B cell (primary cell): Measurements from ENCODE around the gene TRAPPC5. TPM values are rescaled to one million over a fixed set of nuclear protein-coding genes. Genes with fewer than 3 reads are reported as not detected.
A peak's percentile ranks its signal among the peaks of the same experiment; 100 is the strongest.

Experiments
- ATAC-seq: fragments of 200-7000 bp; cut with Tn5 transposase; one replicate; pipeline ENCODE4 v1.10.0; 2021; ENCODE audit warnings: low read depth, mild to moderate bottlenecking, moderate number of reproducible peaks, moderate library complexity
- CTCF ChIA-PET: fragments of 350-600 bp; sonication (Branson Sonifier 250); formaldehyde crosslinking; loops from one replicate; lab custom pipeline; 2021; ENCODE audit warnings: antibody characterized with exemption, inconsistent platforms; lab: Charles Lee
- POLR2A ChIA-PET: fragments of 350-600 bp; sonication (Branson Sonifier 250); formaldehyde crosslinking; loops from one replicate; lab custom pipeline; 2021; ENCODE audit warnings: antibody characterized with exemption; lab: Charles Lee
- DNase-seq: peaks from one replicate; pipeline ENCODE4 v3.0.0; 2013
- H2AFZ ChIP-seq: 2 replicates; pipeline ENCODE4 v1.6.1; 2012; ENCODE audit warnings: mild to moderate bottlenecking, low read depth, low read length; ENCODE audit not compliant: insufficient read depth, poor library complexity, severe bottlenecking
- H3K27ac ChIP-seq, 2 donors: 1 replicate in 1 of 2; 2 replicates in 1 of 2; pipeline ENCODE4 v1.5.1; 2012 to 2013; ENCODE audit warnings: low read length in 2 of 2, mild to moderate bottlenecking in 2 of 2, moderate library complexity in 1 of 2
- H3K27me3 ChIP-seq, 4 experiments: fragments of 200-600 bp in 1 of 4; sonication (generic) in 1 of 4; replicated peaks in 1 of 4; 1 replicate in 2 of 4; 2 replicates in 2 of 4; pipeline versions ENCODE4 v1.6.1 to v1.7.0; 2013 to 2016; ENCODE audit warnings: low read length in 3 of 4, mild to moderate bottlenecking in 2 of 4, mixed read lengths in 1 of 4, moderate library complexity in 1 of 4; ENCODE audit not compliant: insufficient read depth in 4 of 4, control insufficient read depth in 3 of 4; ENCODE audit errors: control extremely low read depth in 1 of 4
- H3K36me3 ChIP-seq, 2 experiments: replicated peaks in 1 of 2; 1 replicate in 1 of 2; 2 replicates in 1 of 2; pipeline versions ENCODE4 v1.6.1 to v1.7.1; 2013; ENCODE audit warnings: low read length in 1 of 2; ENCODE audit not compliant: insufficient read depth in 2 of 2, control insufficient read depth in 1 of 2; ENCODE audit errors: control extremely low read depth in 1 of 2, extremely low read depth in 1 of 2
- H3K4me1 ChIP-seq, 2 donors: fragments of 200-600 bp in 1 of 2; sonication (generic) in 1 of 2; 1 replicate in 1 of 2; 2 replicates in 1 of 2; pipeline versions ENCODE4 v1.5.1 to v1.6.1; 2013 to 2017; ENCODE audit warnings: low read length in 2 of 2; ENCODE audit not compliant: control insufficient read depth in 2 of 2, insufficient read depth in 2 of 2
- H3K4me2 ChIP-seq: replicated peaks from 2 replicates; pipeline ENCODE3; 2012; ENCODE audit warnings: mild to moderate bottlenecking, low read depth, low read length; ENCODE audit not compliant: poor library complexity, severe bottlenecking
- H3K4me3 ChIP-seq, 5 experiments: fragments of 200-600 bp in 1 of 5; sonication (generic) in 1 of 5; 1 replicate in 3 of 5; 2 replicates in 2 of 5; pipeline versions ENCODE4 v1.5.1 to v1.7.0; 2011 to 2016; ENCODE audit warnings: low read length in 4 of 5, mild to moderate bottlenecking in 4 of 5, low read depth in 2 of 5, control low read depth in 1 of 5, moderate library complexity in 1 of 5; ENCODE audit not compliant: insufficient read depth in 1 of 5; ENCODE audit errors: control extremely low read depth in 1 of 5, extremely low read depth in 1 of 5
- H3K79me2 ChIP-seq: fragments of 200-600 bp; sonication (generic); one replicate; pipeline ENCODE4 v1.6.0; 2016; ENCODE audit warnings: low read length; ENCODE audit not compliant: control insufficient read depth, insufficient read depth
- H3K9ac ChIP-seq: fragments of 200-600 bp; sonication (generic); 2 replicates; pipeline ENCODE4 v1.6.1; 2017; ENCODE audit warnings: mild to moderate bottlenecking, low read length, moderate library complexity
- H3K9me3 ChIP-seq, 3 donors: one replicate each; pipeline versions ENCODE4 v1.6.1 to v1.7.1; 2013; ENCODE audit warnings: low read length in 2 of 3; ENCODE audit not compliant: control insufficient read depth in 2 of 3, insufficient read depth in 1 of 3; ENCODE audit errors: control extremely low read depth in 1 of 3
- H4K20me1 ChIP-seq: 2 replicates; pipeline ENCODE4 v1.6.0; 2012; ENCODE audit warnings: mild to moderate bottlenecking, low read length; ENCODE audit not compliant: insufficient read depth, control insufficient read depth, poor library complexity, severe bottlenecking
- H3K27ac Mint-ChIP-seq: one replicate; pipeline ENCODE4 v1.8.0; 2021; ENCODE audit warnings: mixed read lengths
- H3K27me3 Mint-ChIP-seq: one replicate; pipeline ENCODE4 v1.8.0; 2021; ENCODE audit warnings: mixed read lengths
- H3K4me1 Mint-ChIP-seq: one replicate; pipeline ENCODE4 v1.8.0; 2021; ENCODE audit warnings: mixed read lengths
- H3K4me3 Mint-ChIP-seq: one replicate; pipeline ENCODE4 v1.8.0; 2021; ENCODE audit warnings: mixed read lengths
- H3K9me3 Mint-ChIP-seq: one replicate; pipeline ENCODE4 v1.8.0; 2022; ENCODE audit warnings: mixed read lengths; ENCODE audit not compliant: insufficient read depth
- CTCF ChIP-seq: fragments of 200-600 bp; IDR thresholded peaks from one replicate; pipeline ENCODE4 v1.8.0; 2022; ENCODE audit warnings: antibody characterized with exemption, mild to moderate bottlenecking
- EZH2 ChIP-seq: IDR thresholded peaks from 2 replicates; pipeline ENCODE4 v1.6.1; 2012; ENCODE audit warnings: borderline replicate concordance, low read depth, mild to moderate bottlenecking, moderate library complexity, low read length; ENCODE audit not compliant: insufficient read depth, poor library complexity, severe bottlenecking
- WGBS: methylation state at CpG from one replicate; pipeline ENCODE4 v1.1.5; 2013; ENCODE audit warnings: missing lambda C conversion rate; ENCODE audit not compliant: insufficient coverage; 5-methylcytosine and 5-hydroxymethylcytosine counted together
- intact Hi-C: fragments of 100-400 bp; cut with micrococcal nuclease; formaldehyde crosslinking; loops from one replicate; pipeline ENCODE4 v1.10.0; 2022
- polyA minus RNA-seq: library from RNA; depleted of rRNA, polyadenylated mRNA; stranded (reverse); fragments of >200 nt; gene quantifications from 2 replicates; pipeline ENCODE4 v1.2.3, GENCODE V29; 2012
- polyA plus RNA-seq: library from polyadenylated mRNA; depleted of rRNA; stranded (reverse); fragments of >200 nt; gene quantifications from 2 replicates; pipeline ENCODE4 v1.2.3, GENCODE V29; 2012
- total RNA-seq, 2 donors: library from RNA; stranded (reverse); fragments of 120-200 nt in 1 of 2; gene quantifications; 1 replicate in 1 of 2; 2 replicates in 1 of 2; pipeline versions ENCODE4 v1.2.3 to v1.2.4, GENCODE V29; 2013 to 2022

TRAPPC5 gene
- total RNA-seq = 61.2 and 61.5 TPM in 2 replicates
- 75.4 TPM for total RNA-seq (2013)
- 42.0 and 64.9 TPM in 2 replicates for polyA plus RNA-seq
- polyA minus RNA-seq = 120 and 126 TPM in 2 replicates

- H3K36me3 ChIP-seq = peaks cover 0 to 21% of the 10 kb centered on the region in 2 experiments
- peak within 1 kb of the TSS; percentile 85 for H2AFZ ChIP-seq
- intact Hi-C loops = loop anchor here (1.0 to 5.0 kb wide), 4 partner anchors 14 to 37 kb away; partner anchors contain the start of gene FCER2
- ChIA-PET CTCF (interaction anchor here (0.5 to 5.4 kb wide), 50 partner anchors 10 to 578 kb away, joined by 3 to 145 read pairs (median 5); partner anchors contain the start of genes FCER2, MAP2K7, PET100 and RETN), POLR2A (interaction anchor here (0.6 to 1.5 kb wide), 8 partner anchors 17 to 125 kb away, joined by 3 to 15 read pairs (median 4); partner anchors contain the start of gene FCER2)
- Mint-ChIP-seq H3K4me3 (peak within 1 kb of the TSS; percentile 87), H3K27ac (peak within 1 kb of the TSS; percentile 92), H3K27me3 (peaks cover 15% of the 10 kb centered on the region), H3K9me3 (no peaks in the 10 kb centered on the region), H3K4me1 (peaks cover 63% of the 10 kb centered on the region)
- H3K4me2 ChIP-seq = peak within 1 kb of the TSS; percentile 94
- TF ChIP-seq EZH2 (no peak), CTCF (peak; percentile 95)
- under 1% methylated on average over 79 of the region's 79 CpGs for WGBS
- ATAC-seq (peak; percentile 65), DNase-seq (peak; percentile 93)
- peak within 1 kb of the TSS; percentile 79 for H3K9ac ChIP-seq
- H3K4me1 ChIP-seq = peaks cover 37 to 45% of the 10 kb centered on the region in 2 donors
- H3K4me3 ChIP-seq = peak within 1 kb of the TSS; percentile 35 to 98 (median 93)
- peak within 1 kb of the TSS; percentile 79 to 92 for H3K27ac ChIP-seq
- peaks cover 33% of the 10 kb centered on the region for H4K20me1 ChIP-seq
- H3K9me3 ChIP-seq = peaks cover 0 to 9% (median 0%) of the 10 kb centered on the region in 3 donors
- peaks cover 32% of the 10 kb centered on the region for H3K79me2 ChIP-seq
- peaks cover 0 to 21% (median 3%) of the 10 kb centered on the region in 4 experiments for H3K27me3 ChIP-seq
These were observed at the start of gene TRAPPC5 for GRCh38 chr19:7680606-7681339. TRAPPC5 (plus strand) TSS chr19:7680833; CDS start chr19:7682254, 1,421 bp downstream.

DNA sequence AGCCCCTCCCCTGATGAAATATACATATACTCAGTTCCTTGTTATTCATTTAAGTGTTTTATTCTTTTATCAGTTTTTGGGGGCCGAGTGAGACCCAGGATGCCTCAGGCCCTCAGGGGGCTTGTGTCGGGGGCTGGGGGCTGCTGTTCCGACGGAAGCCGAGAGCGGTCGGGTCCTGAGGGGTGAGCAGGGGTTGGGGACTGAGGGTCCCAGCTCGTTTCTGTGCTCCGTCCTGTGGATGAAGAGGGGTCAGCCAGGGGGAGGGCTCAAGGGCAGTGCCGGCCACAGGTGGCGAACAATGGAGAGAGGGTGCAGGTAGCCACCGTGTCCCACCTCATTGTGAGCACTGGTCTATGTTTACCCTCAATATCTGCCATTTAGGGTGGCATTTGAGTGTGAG is 49.1 kb upstream of the TRAPPC5 start:
- DNase-seq (no peak), ATAC-seq (no peak)
- no peaks in the 10 kb centered on the region for H3K27me3 ChIP-seq
- H3K27ac Mint-ChIP-seq = peak overlapping the region; percentile 41
- peaks cover 57% of the 10 kb centered on the region for H3K4me1 Mint-ChIP-seq
- H3K4me3 Mint-ChIP-seq = peak overlapping the region; percentile 23
- no peak overlapping the region for H2AFZ ChIP-seq
- peaks cover 0 to 8% (median 0%) of the 10 kb centered on the region in 3 donors for H3K9me3 ChIP-seq
- no peaks in the 10 kb centered on the region for H3K9me3 Mint-ChIP-seq
- TF ChIP-seq CTCF (no peak), EZH2 (no peak)
- H4K20me1 ChIP-seq = peaks cover 21% of the 10 kb centered on the region
- ChIA-PET CTCF (no interaction called here), POLR2A (no interaction called here)
- H3K79me2 ChIP-seq = peaks cover 88% of the 10 kb centered on the region
- H3K9ac ChIP-seq = no peak overlapping the region
- H3K4me1 ChIP-seq = peaks cover 26 to 40% of the 10 kb centered on the region in 2 donors
- no peak overlapping the region for H3K4me2 ChIP-seq
- H3K4me3 ChIP-seq = no peak overlapping the region
- WGBS = 98% methylated on average over 7 of the region's 12 CpGs
- no peak overlapping the region for H3K27ac ChIP-seq
- intact Hi-C loops = no loop called here
- peaks cover 0 to 23% of the 10 kb centered on the region in 2 experiments for H3K36me3 ChIP-seq
- H3K27me3 Mint-ChIP-seq = no peaks in the 10 kb centered on the region
